ENCODE results near the gene NUP98. TPM values are rescaled to one million over a fixed set of nuclear protein-coding genes. Genes with fewer than 3 reads are reported as not detected.
A peak's percentile ranks its signal among the peaks of the same experiment; 100 is the strongest.

NUP98 gene
- total and polyA plus RNA-seq, 2 of the 13 experiments (the other 11 are each of a cell fraction or from before 2014, with no cell fraction given), result 76.6 to 85.3 TPM

- TF ChIP-seq ZBED4 (CRISPR knock-in tag; IDR thresholded peaks at IDR 0.05; ENCODE audit: borderline replicate concordance) (peak; percentile 51; the same call in 1 of the 2 replicates), KLF9 (CRISPR knock-in tag; IDR thresholded peaks at IDR 0.05; ENCODE audit: low read depth) (peak; percentile 79; the same call in 1 of the 2 replicates), ZNF644 (CRISPR knock-in tag; IDR thresholded peaks at IDR 0.05; ENCODE audit: low read depth) (0 out of 2 replicates have a peak, but pooled peaks have one; percentile 21), U2AF2 (IDR thresholded peaks at IDR 0.05; ENCODE audit: low read depth, low read length) (no peak), ZNF24 (IDR thresholded peaks at IDR 0.05) (peak; percentile 31; the same call in 1 of the 2 replicates), KDM1A (CRISPR knock-in tag; IDR thresholded peaks at IDR 0.05) (no peak), HMG20B (CRISPR knock-in tag; conservative IDR thresholded peaks at IDR 0.05) (no peak), ZNF30 (CRISPR knock-in tag; IDR thresholded peaks at IDR 0.05) (no peak), ZNF501 (CRISPR knock-in tag; IDR thresholded peaks at IDR 0.05) (peak; percentile 74), ZNF441 (CRISPR knock-in tag; IDR thresholded peaks at IDR 0.05; ENCODE audit: borderline replicate concordance) (peak; percentile 61; the same call in 1 of the 2 replicates), CBX1 (IDR thresholded peaks at IDR 0.05; ENCODE audit: low read depth) (peak; percentile 5), ZNF580 (CRISPR knock-in tag; IDR thresholded peaks at IDR 0.05; ENCODE audit: borderline replicate concordance, low read depth) (peak; percentile 75; the same call in 1 of the 2 replicates), NCOA1 (CRISPR knock-in tag; IDR thresholded peaks at IDR 0.05) (0 out of 2 replicates have a peak, but pooled peaks have one; percentile 39), MXI1 (IDR thresholded peaks at IDR 0.05; ENCODE audit: borderline replicate concordance, low read depth, low read length) (peak; percentile 83; the same call in 1 of the 3 replicates), HNF4A (CRISPR knock-in tag; IDR thresholded peaks at IDR 0.05) (peak; percentile 31; the same call in 1 of the 2 replicates)
- TF ChIP-seq, protein P1, sequence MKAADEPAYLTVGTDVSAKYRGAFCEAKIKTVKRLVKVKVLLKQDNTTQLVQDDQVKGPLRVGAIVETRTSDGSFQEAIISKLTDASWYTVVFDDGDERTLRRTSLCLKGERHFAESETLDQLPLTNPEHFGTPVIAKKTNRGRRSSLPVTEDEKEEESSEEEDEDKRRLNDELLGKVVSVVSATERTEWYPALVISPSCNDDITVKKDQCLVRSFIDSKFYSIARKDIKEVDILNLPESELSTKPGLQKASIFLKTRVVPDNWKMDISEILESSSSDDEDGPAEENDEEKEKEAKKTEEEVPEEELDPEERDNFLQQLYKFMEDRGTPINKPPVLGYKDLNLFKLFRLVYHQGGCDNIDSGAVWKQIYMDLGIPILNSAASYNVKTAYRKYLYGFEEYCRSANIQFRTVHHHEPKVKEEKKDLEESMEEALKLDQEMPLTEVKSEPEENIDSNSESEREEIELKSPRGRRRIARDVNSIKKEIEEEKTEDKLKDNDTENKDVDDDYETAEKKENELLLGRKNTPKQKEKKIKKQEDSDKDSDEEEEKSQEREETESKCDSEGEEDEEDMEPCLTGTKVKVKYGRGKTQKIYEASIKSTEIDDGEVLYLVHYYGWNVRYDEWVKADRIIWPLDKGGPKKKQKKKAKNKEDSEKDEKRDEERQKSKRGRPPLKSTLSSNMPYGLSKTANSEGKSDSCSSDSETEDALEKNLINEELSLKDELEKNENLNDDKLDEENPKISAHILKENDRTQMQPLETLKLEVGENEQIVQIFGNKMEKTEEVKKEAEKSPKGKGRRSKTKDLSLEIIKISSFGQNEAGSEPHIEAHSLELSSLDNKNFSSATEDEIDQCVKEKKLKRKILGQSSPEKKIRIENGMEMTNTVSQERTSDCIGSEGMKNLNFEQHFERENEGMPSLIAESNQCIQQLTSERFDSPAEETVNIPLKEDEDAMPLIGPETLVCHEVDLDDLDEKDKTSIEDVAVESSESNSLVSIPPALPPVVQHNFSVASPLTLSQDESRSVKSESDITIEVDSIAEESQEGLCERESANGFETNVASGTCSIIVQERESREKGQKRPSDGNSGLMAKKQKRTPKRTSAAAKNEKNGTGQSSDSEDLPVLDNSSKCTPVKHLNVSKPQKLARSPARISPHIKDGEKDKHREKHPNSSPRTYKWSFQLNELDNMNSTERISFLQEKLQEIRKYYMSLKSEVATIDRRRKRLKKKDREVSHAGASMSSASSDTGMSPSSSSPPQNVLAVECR (CRISPR knock-in tag; IDR thresholded peaks at IDR 0.05; ENCODE audit: borderline replicate concordance), result peak; percentile 84; the same call in 1 of the 2 replicates
- TF ChIP-seq, protein P2, sequence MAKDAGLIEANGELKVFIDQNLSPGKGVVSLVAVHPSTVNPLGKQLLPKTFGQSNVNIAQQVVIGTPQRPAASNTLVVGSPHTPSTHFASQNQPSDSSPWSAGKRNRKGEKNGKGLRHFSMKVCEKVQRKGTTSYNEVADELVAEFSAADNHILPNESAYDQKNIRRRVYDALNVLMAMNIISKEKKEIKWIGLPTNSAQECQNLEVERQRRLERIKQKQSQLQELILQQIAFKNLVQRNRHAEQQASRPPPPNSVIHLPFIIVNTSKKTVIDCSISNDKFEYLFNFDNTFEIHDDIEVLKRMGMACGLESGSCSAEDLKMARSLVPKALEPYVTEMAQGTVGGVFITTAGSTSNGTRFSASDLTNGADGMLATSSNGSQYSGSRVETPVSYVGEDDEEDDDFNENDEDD (CRISPR knock-in tag; IDR thresholded peaks at IDR 0.05; ENCODE audit: borderline replicate concordance), result peak; percentile 91
Observed at GRCh38 chr11:3841426-3842350, 44.3 kb upstream of the NUP98 start (continued).
